OCI-LY7 (cell line): ENCODE data around the gene TIMM22. TPM values are rescaled to one million over a fixed set of nuclear protein-coding genes. Genes with fewer than 3 reads are reported as not detected.

Experiments
- Bru-seq: library from RNA; stranded (reverse); fragments of 400-500 nt; gene quantifications from one replicate; lab custom pipeline; 2021; lab: Mats Ljungman, UMichigan
- BruChase-seq, 2 experiments: library from RNA; stranded (reverse); fragments of 400-500 nt; gene quantifications; one replicate each; lab custom pipeline; 2021; lab: Mats Ljungman, UMichigan
- BruUV-seq: library from RNA; stranded (reverse); fragments of 400-500 nt; replicated peaks from 2 replicates; lab custom pipeline; 2021; lab: Mats Ljungman, UMichigan
- CTCF ChIA-PET: fragments of 300-600 bp; sonication (Branson Sonifier 250); formaldehyde crosslinking; loops from one replicate; lab custom pipeline; 2022; ENCODE audit warnings: antibody characterized with exemption; ENCODE audit not compliant: unreplicated experiment; lab: Charles Lee
- POLR2A ChIA-PET: fragments of 300-600 bp; sonication (Branson Sonifier 250); formaldehyde crosslinking; loops from one replicate; lab custom pipeline; 2022; ENCODE audit warnings: antibody characterized with exemption; lab: Charles Lee
- DNase-seq: peaks from one replicate; pipeline ENCODE4 v3.0.0-alpha.2; 2015; ENCODE audit warnings: low spot score
- H2AFZ ChIP-seq: fragments of 200-600 bp; sonication (generic), shearing (Covaris generic); 2 replicates; pipeline ENCODE4 v1.6.1; 2014; ENCODE audit warnings: mild to moderate bottlenecking, antibody characterized with exemption, low read length, moderate library complexity
- H3K27ac ChIP-seq: fragments of 200-600 bp; sonication (generic); 2 replicates; pipeline ENCODE4 v1.5.1; 2014; ENCODE audit warnings: mixed run types, low read depth, mild to moderate bottlenecking, moderate library complexity, low read length, inconsistent platforms; ENCODE audit not compliant: poor library complexity, severe bottlenecking
- H3K36me3 ChIP-seq: fragments of 200-600 bp; sonication (generic); 2 replicates; pipeline ENCODE4 v1.6.1; 2014; ENCODE audit warnings: mild to moderate bottlenecking, antibody characterized with exemption, low read length, moderate library complexity, mixed read lengths; ENCODE audit not compliant: insufficient read depth
- H3K4me1 ChIP-seq: fragments of 200-600 bp; sonication (generic); 2 replicates; pipeline ENCODE4 v1.5.1; 2014; ENCODE audit warnings: mild to moderate bottlenecking, low read length; ENCODE audit not compliant: insufficient read depth, poor library complexity, severe bottlenecking
- H3K4me2 ChIP-seq: fragments of 200-600 bp; sonication (generic); 2 replicates; pipeline ENCODE4 v1.6.1; 2014; ENCODE audit warnings: mild to moderate bottlenecking, low read length
- H3K4me3 ChIP-seq: fragments of 200-600 bp; sonication (generic); 2 replicates; pipeline ENCODE4 v1.5.1; 2014; ENCODE audit warnings: mild to moderate bottlenecking, low read depth, low read length; ENCODE audit not compliant: poor library complexity, severe bottlenecking
- H3K79me2 ChIP-seq: fragments of 200-600 bp; sonication (generic); 2 replicates; pipeline ENCODE4 v1.6.1; 2016; ENCODE audit warnings: low read depth, mild to moderate bottlenecking, low read length, moderate library complexity, mixed read lengths; ENCODE audit not compliant: insufficient read depth
- H3K9me2 ChIP-seq: fragments of 200-600 bp; sonication (generic); 2 replicates; pipeline ENCODE4 v1.6.1; 2016; ENCODE audit warnings: mild to moderate bottlenecking, low read length, mixed read lengths; ENCODE audit not compliant: insufficient read depth
- H3K9me3 ChIP-seq: fragments of 200-600 bp; sonication (generic); 2 replicates; pipeline ENCODE4 v1.6.1; 2014; ENCODE audit warnings: mild to moderate bottlenecking, mixed run types, low read length, mixed read lengths
- H4K20me1 ChIP-seq: fragments of 200-600 bp; sonication (generic); 2 replicates; pipeline ENCODE4 v1.6.1; 2014; ENCODE audit warnings: mild to moderate bottlenecking, antibody characterized with exemption, low read length, moderate library complexity, mixed read lengths; ENCODE audit not compliant: insufficient read depth
- CTCF ChIP-seq: fragments of 200-600 bp; sonication (generic); conservative IDR thresholded peaks from 2 replicates; pipeline ENCODE4 v1.5.1; 2014; ENCODE audit warnings: mild to moderate bottlenecking, antibody characterized with exemption, low read length, moderate library complexity, mixed read lengths
- EZH2phosphoT487 ChIP-seq: fragments of 200-600 bp; sonication (generic); IDR thresholded peaks from 2 replicates; pipeline ENCODE4 v1.6.1; 2018; ENCODE audit warnings: low read depth, borderline replicate concordance, mild to moderate bottlenecking, mixed run types, antibody characterized with exemption, low read length, moderate library complexity, mixed read lengths
- intact Hi-C: fragments of 100-400 bp; cut with micrococcal nuclease; formaldehyde crosslinking; loops from one replicate; pipeline ENCODE4 v1.10.0; 2022; ENCODE audit not compliant: unreplicated experiment
- long read RNA-seq: library from polyadenylated mRNA; stranded (forward); transcript quantifications from one replicate; pipeline ENCODE4 v2.0.0, GENCODE V29; 2022
- total RNA-seq, 2 experiments: library from RNA; depleted of rRNA in 1 of 2; stranded (reverse); fragments of >200 nt in 1 of 2; shearing (Covaris generic) in 1 of 2; gene quantifications; 2 replicates each; pipeline ENCODE4 v1.2.3, GENCODE V29; 2014 to 2022

TIMM22 gene
- total RNA-seq (2014; rRNA removed; shearing (Covaris generic)) (12.8 and 15.7 TPM in 2 replicates), total RNA-seq (2022) (10.6 and 13.8 TPM in 2 replicates), Bru-seq, nascent RNA (percentile 75 among the genes with signal in this experiment), BruChase-seq, experiment 1, labeled RNA remaining after a 6-hour chase (percentile 56 among the genes with signal in this experiment), BruChase-seq, experiment 2, labeled RNA remaining after a 2-hour chase (percentile 76 among the genes with signal in this experiment)
- long read RNA-seq, transcript TIMM22-201 (4 exons, 3,194 nt), result major isoform, 79 of 86 reads
- long read RNA-seq, partial matches to known transcripts, result 2 of 86 reads
- long read RNA-seq, other reads (novel, unspliced or antisense), result 5 of 86 reads

GRCh38 chr17:996554-997344 lies at the start of gene TIMM22:
TSS of gene TIMM22 (plus strand) at chr17:997129. CDS start at chr17:997143, 14 bp downstream.
- peak within 1 kb of the TSS; percentile 59 for H3K27ac ChIP-seq
- peaks cover 19% of the 10 kb centered on the region; the same call in 1 of the 2 replicates for H3K9me3 ChIP-seq
- no peak for TF ChIP-seq EZH2phosphoT487
- peak; percentile 89 for TF ChIP-seq CTCF
- ChIA-PET POLR2A (interaction anchor here (0.6 to 0.7 kb wide), 2 partner anchors 181 to 513 kb away, joined by 3 read pairs; no protein-coding TSS in a partner anchor), CTCF (interaction anchor here (0.6 kb wide), 2 partner anchors 192 to 381 kb away, joined by 3 read pairs; no protein-coding TSS in a partner anchor)
- peak within 1 kb of the TSS; percentile 67 for H3K4me2 ChIP-seq
- no peaks in the 10 kb centered on the region for H3K9me2 ChIP-seq
- H3K36me3 ChIP-seq, result peaks cover 31% of the 10 kb centered on the region
- H3K4me1 ChIP-seq, result peaks cover 12% of the 10 kb centered on the region
- peak; percentile 99 for DNase-seq
- H3K4me3 ChIP-seq, result peak within 1 kb of the TSS; percentile 92
- H2AFZ ChIP-seq, result peak within 1 kb of the TSS; percentile 74; the same call in 1 of the 2 replicates
- no TSS peak for BruUV-seq
- peaks cover 11% of the 10 kb centered on the region for H4K20me1 ChIP-seq
- peaks cover 19% of the 10 kb centered on the region; the same call in 1 of the 2 replicates for H3K79me2 ChIP-seq
- intact Hi-C loops, result loop anchor here (1.0 to 5.0 kb wide), 5 partner anchors 15 to 584 kb away; partner anchors contain the start of genes GLOD4 and MRM3

GRCh38 chr17:948284-948852 lies 48.6 kb upstream of the TIMM22 start:
- Histone ChIP-seq H3K4me3 (no peak overlapping the region), H3K4me1 (no peaks in the 10 kb centered on the region), H4K20me1 (no peaks in the 10 kb centered on the region), H3K4me2 (no peak overlapping the region), H3K9me3 (no peaks in the 10 kb centered on the region), H3K27ac (no peak overlapping the region), H3K79me2 (no peaks in the 10 kb centered on the region), H2AFZ (no peak overlapping the region), H3K9me2 (no peaks in the 10 kb centered on the region), H3K36me3 (no peaks in the 10 kb centered on the region)
- no peak for DNase-seq
- no TSS peak for BruUV-seq
- intact Hi-C loops, result no loop called here
- TF ChIP-seq CTCF (no peak), EZH2phosphoT487 (no peak)
- POLR2A ChIA-PET, result no interaction called here
- CTCF ChIA-PET, result no interaction called here
